ENCODE measurements around the gene PPP3CA. TPM values are rescaled to one million over a fixed set of nuclear protein-coding genes. Genes with fewer than 3 reads are reported as not detected.

PPP3CA gene
- total and polyA plus RNA-seq, 2 of the 8 experiments (the other 6 are each of a cell fraction or from before 2014, with no cell fraction given) = 7.9 to 35.0 TPM

DNA sequence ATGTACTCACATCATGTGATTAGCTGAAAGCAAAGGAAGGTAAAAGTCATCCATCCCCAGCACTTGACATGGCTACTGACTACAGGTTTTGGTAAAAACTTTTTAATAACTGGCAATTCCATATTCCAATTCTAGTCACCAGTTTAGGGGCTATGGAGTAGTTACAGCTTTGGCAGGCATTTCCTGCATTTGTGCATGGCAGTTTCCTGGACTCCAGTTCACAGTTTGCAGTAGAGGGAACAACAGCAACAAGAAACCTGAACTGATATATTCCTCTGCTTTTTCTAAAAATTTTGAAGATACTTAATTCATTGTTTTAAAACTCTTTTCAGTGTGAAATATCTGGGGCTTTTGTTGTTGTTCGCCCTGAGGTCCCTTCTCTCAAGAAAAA, 184.3 kb downstream of the PPP3CA start (continued):
- TF ChIP-seq SP4 (IDR thresholded peaks at IDR 0.05; ENCODE audit: low read length) = no peak
- no peak for TF ChIP-seq CHD1 (IDR thresholded peaks at IDR 0.05; ENCODE audit: low read depth, low read length)
- TF ChIP-seq, protein P1, sequence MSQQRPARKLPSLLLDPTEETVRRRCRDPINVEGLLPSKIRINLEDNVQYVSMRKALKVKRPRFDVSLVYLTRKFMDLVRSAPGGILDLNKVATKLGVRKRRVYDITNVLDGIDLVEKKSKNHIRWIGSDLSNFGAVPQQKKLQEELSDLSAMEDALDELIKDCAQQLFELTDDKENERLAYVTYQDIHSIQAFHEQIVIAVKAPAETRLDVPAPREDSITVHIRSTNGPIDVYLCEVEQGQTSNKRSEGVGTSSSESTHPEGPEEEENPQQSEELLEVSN (IDR thresholded peaks at IDR 0.05) = no peak

Measured in H1 (cell line).